Endothelial cell of umbilical vein (primary cell): Measurements from ENCODE around the gene CHST14. TPM values are rescaled to one million over a fixed set of nuclear protein-coding genes. Genes with fewer than 3 reads are reported as not detected.

Experiments
- BruUV-seq: library from RNA; stranded (reverse); fragments of 400-500 nt; replicated peaks from 2 replicates; lab custom pipeline; 2021; lab: Mats Ljungman, UMichigan
- CTCF ChIA-PET: fragments of 300-600, 350-600 bp; sonication (Branson Sonifier 250); formaldehyde crosslinking; loops from one replicate; lab custom pipeline; 2021; ENCODE audit warnings: antibody characterized with exemption, inconsistent platforms; lab: Charles Lee
- POLR2A ChIA-PET: fragments of 300-600, 350-600 bp; sonication (Branson Sonifier 250); formaldehyde crosslinking; loops from one replicate; lab custom pipeline; 2021; ENCODE audit warnings: antibody characterized with exemption, inconsistent platforms; lab: Charles Lee
- DNase-seq: peaks from one replicate; pipeline ENCODE4 v3.0.0-alpha.2; 2011; ENCODE audit warnings: low read depth, low spot score
- FAIRE-seq: peaks from 2 replicates; lab custom pipeline; 2011; peaks lifted over from hg19 to GRCh38; lab: Jason Lieb, UNC
- H2AFZ ChIP-seq: 2 replicates; pipeline ENCODE4 v1.6.0; 2012; ENCODE audit warnings: low read depth, low read length, control low read depth, inconsistent platforms
- H3K27ac ChIP-seq: 2 replicates; pipeline ENCODE4 v1.5.1; 2011; ENCODE audit warnings: low read depth, mild to moderate bottlenecking, control low read depth, low read length, moderate library complexity; ENCODE audit not compliant: insufficient read depth
- H3K27me3 ChIP-seq, 2 experiments: 2 replicates each; pipeline versions ENCODE4 v1.6.0 to v1.6.1; 2011; ENCODE audit warnings: low read length in 2 of 2, mixed read lengths in 1 of 2; ENCODE audit not compliant: control insufficient read depth in 2 of 2, insufficient read depth in 2 of 2
- H3K36me3 ChIP-seq, 2 experiments: 2 replicates in 1 of 2; 3 replicates in 1 of 2; pipeline ENCODE4 v1.5.1; 2011; ENCODE audit warnings: low read length in 2 of 2, mild to moderate bottlenecking in 1 of 2, moderate library complexity in 1 of 2; ENCODE audit not compliant: control insufficient read depth in 2 of 2, insufficient read depth in 2 of 2; ENCODE audit errors: extremely low read depth in 1 of 2
- H3K4me1 ChIP-seq: 3 replicates; pipeline ENCODE4 v1.5.1; 2011; ENCODE audit warnings: mild to moderate bottlenecking, low read length; ENCODE audit not compliant: control insufficient read depth, insufficient read depth; ENCODE audit errors: extremely low read depth
- H3K4me2 ChIP-seq: 2 replicates; pipeline ENCODE4 v1.6.1; 2011; ENCODE audit warnings: low read length, control low read depth, mixed read lengths; ENCODE audit not compliant: insufficient read depth
- H3K4me3 ChIP-seq, 3 experiments: fragments of 200-600 bp in 1 of 3; sonication (generic), shearing (Covaris generic) in 1 of 3; replicated peaks in 1 of 3; 2 replicates each; pipeline ENCODE4 v1.5.1; 2011 to 2016; ENCODE audit warnings: control low read depth in 3 of 3, low read length in 3 of 3, mild to moderate bottlenecking in 2 of 3, inconsistent platforms in 1 of 3, low read depth in 1 of 3, moderate library complexity in 1 of 3; ENCODE audit not compliant: insufficient read depth in 1 of 3
- H3K79me2 ChIP-seq: 2 replicates; pipeline ENCODE4 v1.6.0; 2012; ENCODE audit warnings: low read length, inconsistent platforms; ENCODE audit not compliant: control insufficient read depth, insufficient read depth
- H3K9ac ChIP-seq: replicated peaks from 2 replicates; pipeline ENCODE3; 2011; ENCODE audit warnings: low read length, control low read depth; ENCODE audit not compliant: insufficient read depth; ENCODE audit errors: extremely low read depth
- H3K9me1 ChIP-seq: replicated peaks from 3 replicates; pipeline ENCODE4 v1.6.0; 2011; ENCODE audit warnings: mild to moderate bottlenecking, low read length; ENCODE audit not compliant: control insufficient read depth, insufficient read depth; ENCODE audit errors: extremely low read depth
- H3K9me3 ChIP-seq: replicated peaks from 2 replicates; pipeline ENCODE4 v1.5.1; 2012; ENCODE audit warnings: low read length, inconsistent platforms; ENCODE audit not compliant: control insufficient read depth, insufficient read depth
- H4K20me1 ChIP-seq: replicated peaks from 2 replicates; pipeline ENCODE3; 2011; ENCODE audit warnings: mild to moderate bottlenecking, low read length; ENCODE audit not compliant: control insufficient read depth, insufficient read depth; ENCODE audit errors: extremely low read depth
- CTCF ChIP-seq, 2 donors: IDR thresholded peaks; 1 replicate in 1 of 2; 2 replicates in 1 of 2; pipeline ENCODE4 v1.5.1; 2011; ENCODE audit warnings: low read length in 2 of 2, mild to moderate bottlenecking in 2 of 2, moderate library complexity in 2 of 2, control low read depth in 1 of 2, inconsistent platforms in 1 of 2, low read depth in 1 of 2; ENCODE audit not compliant: insufficient read depth in 1 of 2; ENCODE audit errors: extremely low read depth in 1 of 2
- EZH2 ChIP-seq: IDR thresholded peaks from 2 replicates; pipeline ENCODE4 v1.6.1; 2012; ENCODE audit warnings: borderline replicate concordance, low read depth, mild to moderate bottlenecking, moderate library complexity, low read length, inconsistent platforms; ENCODE audit not compliant: severe bottlenecking
- FOS ChIP-seq: IDR thresholded peaks from 2 replicates; pipeline ENCODE4 v1.6.1; 2011; ENCODE audit warnings: mild to moderate bottlenecking, low read length, moderate library complexity, borderline replicate concordance; ENCODE audit not compliant: insufficient read depth
- GATA2 ChIP-seq: IDR thresholded peaks from 2 replicates; pipeline ENCODE4 v1.7.0; 2011; ENCODE audit warnings: low read depth, mild to moderate bottlenecking, moderate library complexity, mixed read lengths, low read length; ENCODE audit not compliant: insufficient read length, insufficient read depth
- JUN ChIP-seq: IDR thresholded peaks from 2 replicates; pipeline ENCODE4 v1.6.1; 2011; ENCODE audit warnings: borderline replicate concordance, low read depth; ENCODE audit not compliant: insufficient read length, insufficient read depth
- MAX ChIP-seq: IDR thresholded peaks from 2 replicates; pipeline ENCODE4 v1.6.1; 2011; ENCODE audit not compliant: insufficient read depth, insufficient read length
- MYC ChIP-seq: IDR thresholded peaks from one replicate; pipeline ENCODE4 v1.6.1; 2011; ENCODE audit warnings: mild to moderate bottlenecking, low read depth, low read length
- POLR2A ChIP-seq: IDR thresholded peaks from 2 replicates; pipeline ENCODE4 v1.6.1; 2012; ENCODE audit warnings: low read depth, mild to moderate bottlenecking, control low read depth, low read length
- POLR2AphosphoS5 ChIP-seq: IDR thresholded peaks from 2 replicates; pipeline ENCODE4 v1.6.1; 2012; ENCODE audit warnings: low read depth, mild to moderate bottlenecking, control low read depth, low read length, moderate library complexity; ENCODE audit not compliant: insufficient read depth
- dilution Hi-C: fragments of 300-500 bp; cut with MboI; formaldehyde crosslinking; loops from one replicate; pipeline ENCODE4 v1.15.0; 2019; ENCODE audit warnings: low sequenced_read_pairs; ENCODE audit not compliant: extremely low pct_ligation_motif_present
- intact Hi-C: fragments of 100-400 bp; cut with micrococcal nuclease; formaldehyde crosslinking; loops from one replicate; pipeline ENCODE4 v1.10.0; 2022
- polyA plus RNA-seq, 4 experiments: library from polyadenylated mRNA; depleted of rRNA in 3 of 4; stranded (reverse) in 3 of 4; unstranded in 1 of 4; fragments of >200 nt; gene quantifications; 2 replicates each; pipeline versions ENCODE4 v1.2.1 to v1.2.3, GENCODE V29; 2011 to 2012; ENCODE audit warnings: missing spikeins in 1 of 4
- total RNA-seq: library from RNA; stranded (reverse); gene quantifications from 2 replicates; pipeline ENCODE4 v1.2.3, GENCODE V29; 2021

Gene CHST14
- total and polyA plus RNA-seq, 2 donors (not counting 3 experiments of a cell fraction or from before 2014, with no cell fraction given) = 35.1 to 49.2 TPM

- DNase-seq (no peak), FAIRE-seq (no peak)
- no peak overlapping the region for H3K27ac ChIP-seq
- H4K20me1 ChIP-seq = no peaks in the 10 kb centered on the region
- CTCF ChIA-PET = interaction anchor here (0.5 to 1.7 kb wide), 3 partner anchors 29 to 80 kb away, joined by 3 to 5 read pairs (median 3); no protein-coding TSS in a partner anchor
- no peaks in the 10 kb centered on the region for H3K9me1 ChIP-seq
- H3K9ac ChIP-seq = no peak overlapping the region
- dilution Hi-C loops (no loop called here), intact Hi-C loops (no loop called here)
- POLR2A ChIA-PET = no interaction called here
- H3K27me3 ChIP-seq = peaks cover 19 to 24% of the 10 kb centered on the region in 2 experiments
- H3K4me1 ChIP-seq = no peaks in the 10 kb centered on the region
- no peaks in the 10 kb centered on the region for H3K36me3 ChIP-seq
- TF ChIP-seq POLR2AphosphoS5 (no peak), JUN (no peak), CTCF (IDR thresholded peaks at IDR 0.05; ENCODE audit: extremely low read depth in 1 of 2, insufficient read depth in 1 of 2, low read depth in 1 of 2, low read length in 2 of 2) (no peak), EZH2 (no peak), GATA2 (no peak), POLR2A (no peak), FOS (no peak), MYC (no peak), MAX (no peak)
- no peak overlapping the region for H3K4me2 ChIP-seq
- no TSS peak for BruUV-seq
- H2AFZ ChIP-seq = no peak overlapping the region
- no peaks in the 10 kb centered on the region for H3K9me3 ChIP-seq
- no peaks in the 10 kb centered on the region for H3K79me2 ChIP-seq
- no peak overlapping the region for H3K4me3 ChIP-seq
Observed at GRCh38 chr15:40477642-40478327, 7.0 kb downstream of the CHST14 start.
